ENCODE data around the gene TMEM63B. TPM values are rescaled to one million over a fixed set of nuclear protein-coding genes. Genes with fewer than 3 reads are reported as not detected.

The TMEM63B gene
- polyA plus RNA-seq, 2 of the 4 experiments (the other 2 are of a cell fraction), result 21.6 to 24.0 TPM

GRCh38 chr6:44166116-44166515, 38.8 kb downstream of the TMEM63B start (continued):
- no peak for TF ChIP-seq PBX3 (IDR thresholded peaks at IDR 0.05)

- Histone ChIP-seq H3K4me3 (no peak overlapping the region), H3K27ac (no peak overlapping the region), H3K4me2 (no peak overlapping the region), H3K9me3 (no peaks in the 10 kb centered on the region), H3K4me1 (no peaks in the 10 kb centered on the region)
- ChIA-PET CTCF (no interaction called here), POLR2A (no interaction called here)
- 76% methylated on average over 15 of the region's 16 CpGs for WGBS (ENCODE audit: missing lambda C conversion rate)
- FAIRE-seq, result no peak
- ATAC-seq, result no peak
- TF ChIP-seq MAZ (IDR thresholded peaks at IDR 0.05; ENCODE audit: borderline replicate concordance, low read depth, low read length) (no peak), HES2 (IDR thresholded peaks at IDR 0.05) (no peak), ESRRA (IDR thresholded peaks at IDR 0.05; ENCODE audit: borderline replicate concordance, low read length) (no peak), FOSL2 (IDR thresholded peaks at IDR 0.05) (no peak), FOSL2 (CRISPR knock-in tag; IDR thresholded peaks at IDR 0.05) (no peak), SREBF2 (IDR thresholded peaks at IDR 0.05) (no peak), ZFP36 (IDR thresholded peaks at IDR 0.05; ENCODE audit: borderline replicate concordance, partially characterized antibody) (no peak), GATA3 (IDR thresholded peaks at IDR 0.05; ENCODE audit: borderline replicate concordance) (no peak), KDM5A (IDR thresholded peaks at IDR 0.05) (no peak), EHMT2 (IDR thresholded peaks at IDR 0.05; ENCODE audit: low read depth) (no peak), REST (IDR thresholded peaks at IDR 0.05) (no peak), JUN (IDR thresholded peaks at IDR 0.05) (no peak), MAFK (IDR thresholded peaks at IDR 0.05; ENCODE audit: partially characterized antibody) (no peak)
- no peak for DNase-seq (ENCODE audit: low read depth in 1 of 2, low spot score in 1 of 2)
These were observed 39.3 kb downstream of the TMEM63B start for GRCh38 chr6:44166591-44167184.

GRCh38 chr6:44167567-44167966, 40.2 kb downstream of the TMEM63B start:
- Histone ChIP-seq H3K9me3 (no peaks in the 10 kb centered on the region), H3K4me2 (no peak overlapping the region), H3K4me1 (no peaks in the 10 kb centered on the region), H3K4me3 (no peak overlapping the region), H3K27ac (no peak overlapping the region)
- CTCF ChIA-PET, result interaction anchor here (0.6 to 1.0 kb wide), 2 partner anchors 46 to 61 kb away, joined by 4 to 5 read pairs; no protein-coding TSS in a partner anchor
- POLR2A ChIA-PET, result interaction anchor here (0.8 kb wide), 1 partner anchor 79 kb away, joined by 3 read pairs; the partner anchor contains the start of gene HSP90AB1
- DNase-seq (ENCODE audit: low read depth in 1 of 2, low spot score in 1 of 2), result no peak
- ATAC-seq, result no peak
- WGBS (ENCODE audit: missing lambda C conversion rate), result 70% methylated on average over 1 of the region's 1 CpG
- FAIRE-seq, result no peak
- TF ChIP-seq CBX2 (IDR thresholded peaks at IDR 0.05; ENCODE audit: borderline replicate concordance, low read depth) (no peak), MAX (IDR thresholded peaks at IDR 0.05) (no peak), TP53 (CRISPR knock-in tag; IDR thresholded peaks at IDR 0.05) (no peak), ZC3H11A (IDR thresholded peaks at IDR 0.05) (no peak), ZNF302 (CRISPR knock-in tag; IDR thresholded peaks at IDR 0.05) (no peak), BHLHE40 (IDR thresholded peaks at IDR 0.05; ENCODE audit: low read depth, low read length) (no peak), POLR2AphosphoS2 (conservative IDR thresholded peaks at IDR 0.05; ENCODE audit: low read length) (no peak), RCOR1 (IDR thresholded peaks at IDR 0.05; ENCODE audit: low read depth, low read length) (no peak), REST (IDR thresholded peaks at IDR 0.05) (no peak), FOXS1 (CRISPR knock-in tag; IDR thresholded peaks at IDR 0.05) (no peak), NR3C1 (IDR thresholded peaks at IDR 0.05) (no peak), TFCP2L1 (CRISPR knock-in tag; IDR thresholded peaks at IDR 0.05) (no peak), ZFP36 (IDR thresholded peaks at IDR 0.05; ENCODE audit: borderline replicate concordance, partially characterized antibody) (no peak), KDM1A (IDR thresholded peaks at IDR 0.05; ENCODE audit: low read depth) (no peak)
